BE2C (cell line): ENCODE results near the gene CSMD2.

ENCODE experiments used
- DNase-seq: peaks from one replicate; pipeline ENCODE4 v3.0.0-alpha.2; 2020
- H3K27me3 ChIP-seq: fragments of 250-450 bp; sonication (Bioruptor Pico); 2 replicates; pipeline ENCODE4 v1.5.1; 2020; ENCODE audit warnings: mild to moderate bottlenecking
- H3K36me3 ChIP-seq: fragments of 250-450 bp; sonication (Bioruptor Pico); 2 replicates; pipeline ENCODE4 v1.5.1; 2020; ENCODE audit warnings: mild to moderate bottlenecking
- H3K4me1 ChIP-seq: fragments of 250-450 bp; sonication (Bioruptor Pico); 2 replicates; pipeline ENCODE4 v1.5.1; 2020
- H3K4me3 ChIP-seq: 2 replicates; pipeline ENCODE4 v1.5.1; 2011; ENCODE audit warnings: low read depth, low read length
- H3K9me3 ChIP-seq: fragments of 250-450 bp; sonication (Bioruptor Pico); 2 replicates; pipeline ENCODE4 v1.5.1; 2020
- TF ChIP-seq, protein P1 (sequence below): IDR thresholded peaks from 2 replicates; pipeline ENCODE4 v1.5.1; 2012; ENCODE audit warnings: mild to moderate bottlenecking, low read depth, low read length

The CSMD2 gene

DNA sequence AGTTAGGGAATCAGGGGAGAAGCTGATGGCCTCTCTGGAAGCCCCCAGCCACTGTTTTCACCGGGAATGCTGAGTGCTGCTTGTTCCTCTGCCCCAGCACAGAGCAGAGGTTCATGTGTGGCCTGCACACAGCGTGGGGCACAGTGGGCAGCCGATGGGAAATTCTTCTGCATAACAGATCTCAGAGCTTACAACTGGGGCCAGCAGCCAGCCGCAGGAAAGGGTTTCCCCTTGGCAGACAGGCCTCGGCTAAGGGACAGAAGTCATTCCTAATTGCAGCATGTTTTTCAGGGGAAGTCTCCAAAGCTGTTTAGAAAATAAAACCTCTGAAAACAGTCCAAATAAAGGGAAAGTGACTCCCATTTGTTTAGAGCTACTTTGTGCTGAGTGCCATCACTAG is 278.5 kb downstream of the CSMD2 start:
- DNase-seq = no peak
- Histone ChIP-seq H3K36me3 (no peaks in the 10 kb centered on the region), H3K4me3 (no peak overlapping the region), H3K4me1 (no peaks in the 10 kb centered on the region), H3K27me3 (no peaks in the 10 kb centered on the region), H3K9me3 (no peaks in the 10 kb centered on the region)
- TF ChIP-seq, protein P1, sequence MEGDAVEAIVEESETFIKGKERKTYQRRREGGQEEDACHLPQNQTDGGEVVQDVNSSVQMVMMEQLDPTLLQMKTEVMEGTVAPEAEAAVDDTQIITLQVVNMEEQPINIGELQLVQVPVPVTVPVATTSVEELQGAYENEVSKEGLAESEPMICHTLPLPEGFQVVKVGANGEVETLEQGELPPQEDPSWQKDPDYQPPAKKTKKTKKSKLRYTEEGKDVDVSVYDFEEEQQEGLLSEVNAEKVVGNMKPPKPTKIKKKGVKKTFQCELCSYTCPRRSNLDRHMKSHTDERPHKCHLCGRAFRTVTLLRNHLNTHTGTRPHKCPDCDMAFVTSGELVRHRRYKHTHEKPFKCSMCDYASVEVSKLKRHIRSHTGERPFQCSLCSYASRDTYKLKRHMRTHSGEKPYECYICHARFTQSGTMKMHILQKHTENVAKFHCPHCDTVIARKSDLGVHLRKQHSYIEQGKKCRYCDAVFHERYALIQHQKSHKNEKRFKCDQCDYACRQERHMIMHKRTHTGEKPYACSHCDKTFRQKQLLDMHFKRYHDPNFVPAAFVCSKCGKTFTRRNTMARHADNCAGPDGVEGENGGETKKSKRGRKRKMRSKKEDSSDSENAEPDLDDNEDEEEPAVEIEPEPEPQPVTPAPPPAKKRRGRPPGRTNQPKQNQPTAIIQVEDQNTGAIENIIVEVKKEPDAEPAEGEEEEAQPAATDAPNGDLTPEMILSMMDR = no peak

DNA sequence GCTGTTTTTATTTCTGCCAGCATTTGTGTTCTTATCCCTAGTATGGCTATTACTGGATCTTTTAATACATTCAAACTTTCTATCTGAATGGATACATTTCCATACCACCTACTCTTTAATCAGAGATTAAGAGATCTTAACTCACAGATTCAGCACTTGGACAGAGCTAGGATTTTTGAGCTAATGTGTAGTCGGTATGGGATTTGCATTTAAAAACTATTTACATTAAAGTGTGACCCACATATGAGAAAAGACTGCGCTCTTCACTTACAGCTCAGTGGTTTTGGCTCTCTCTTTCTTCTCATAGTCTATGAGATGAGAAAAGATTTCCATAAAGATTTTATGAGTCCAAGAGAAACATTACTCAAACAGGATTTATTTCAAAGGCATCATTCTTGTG is 284.7 kb downstream of the CSMD2 start:
- no peaks in the 10 kb centered on the region for H3K9me3 ChIP-seq
- TF ChIP-seq, protein P1 = no peak
- DNase-seq = no peak

DNA sequence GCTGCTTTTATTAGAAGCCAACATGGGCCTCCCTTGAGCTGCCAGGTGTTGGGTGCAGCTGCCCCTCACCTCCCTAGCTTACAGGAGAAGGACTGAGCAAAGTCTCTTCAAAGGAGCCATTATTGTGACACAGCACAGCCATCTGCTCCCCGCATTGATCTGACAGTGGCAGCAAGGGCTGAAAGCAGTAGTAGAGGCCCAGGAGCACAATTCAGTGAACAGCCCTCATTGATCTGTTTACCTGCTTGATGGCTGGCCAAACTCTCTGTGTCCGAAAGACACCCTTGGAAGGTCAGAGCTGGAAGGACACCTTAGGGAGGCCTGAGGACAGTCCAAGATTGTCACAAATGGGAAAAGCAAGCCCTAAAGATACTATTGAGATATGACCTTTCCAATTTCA is 286.6 kb downstream of the CSMD2 start:
- TF ChIP-seq, protein P1 = no peak
- no peaks in the 10 kb centered on the region for H3K27me3 ChIP-seq
- DNase-seq = no peak
- H3K36me3 ChIP-seq = no peaks in the 10 kb centered on the region
- H3K9me3 ChIP-seq = no peaks in the 10 kb centered on the region
- H3K4me3 ChIP-seq = no peak overlapping the region
- H3K4me1 ChIP-seq = no peaks in the 10 kb centered on the region

More for the DNA sequence above, 284.7 kb downstream of the CSMD2 start:
- H3K36me3 ChIP-seq = no peaks in the 10 kb centered on the region
- H3K27me3 ChIP-seq = no peaks in the 10 kb centered on the region
- H3K4me3 ChIP-seq = no peak overlapping the region
- no peaks in the 10 kb centered on the region for H3K4me1 ChIP-seq

DNA sequence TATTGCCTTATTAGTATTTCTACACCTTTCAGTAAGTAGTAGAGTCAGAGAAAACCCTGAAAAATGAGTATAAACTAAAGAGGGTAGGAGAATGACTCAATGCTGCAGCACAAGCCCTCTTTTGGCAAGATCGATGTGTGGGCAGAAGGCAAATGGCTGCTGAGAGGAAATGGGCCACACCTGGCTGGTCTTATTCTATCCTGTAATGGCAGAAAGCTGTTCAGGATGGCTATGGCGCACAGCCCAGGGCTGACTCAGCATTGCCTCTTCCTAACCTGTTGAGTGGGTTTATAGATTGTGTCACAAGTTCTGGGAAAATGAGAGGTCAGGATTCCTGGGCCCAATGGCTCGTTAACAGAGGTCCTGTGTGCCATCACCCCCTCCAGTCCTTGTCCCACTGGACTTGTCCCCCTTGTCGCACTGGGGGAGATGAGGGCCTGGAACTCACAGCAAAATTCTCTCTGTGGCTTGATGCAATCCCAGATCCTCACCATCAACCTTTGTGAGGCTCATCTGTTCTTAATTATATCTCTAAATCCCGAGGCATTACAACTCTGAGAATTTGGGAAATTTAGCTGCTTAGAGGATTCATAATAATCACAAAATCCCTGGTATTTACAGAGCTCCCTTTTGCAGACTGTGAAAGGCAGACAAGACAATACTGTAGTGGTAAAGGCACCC is 287.9 kb downstream of the CSMD2 start:
- Histone ChIP-seq H3K9me3 (no peaks in the 10 kb centered on the region), H3K4me1 (no peaks in the 10 kb centered on the region), H3K27me3 (no peaks in the 10 kb centered on the region), H3K36me3 (no peaks in the 10 kb centered on the region), H3K4me3 (no peak overlapping the region)
- DNase-seq = no peak
- TF ChIP-seq, protein P1 = no peak

DNA sequence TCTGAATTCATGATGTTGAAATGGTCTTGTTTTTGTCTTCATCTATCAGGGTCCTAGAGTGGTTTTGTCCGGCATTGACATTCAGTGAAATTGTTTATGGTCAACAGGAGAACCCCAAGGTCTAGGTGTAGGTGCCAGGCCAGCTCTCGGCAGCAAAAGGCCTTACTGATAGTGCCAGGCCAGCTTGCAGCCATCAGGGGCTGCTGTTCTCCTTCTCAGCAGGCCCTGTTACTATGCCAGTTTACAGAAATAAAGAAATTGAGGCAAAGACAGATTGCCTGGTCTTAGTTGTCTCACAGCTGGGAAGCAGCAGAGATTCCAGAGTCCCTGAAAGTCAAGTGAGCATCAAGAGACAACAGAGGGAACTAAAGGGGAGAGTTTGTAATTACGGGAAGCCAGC is 289.2 kb downstream of the CSMD2 start:
- no peak for DNase-seq
- Histone ChIP-seq H3K4me1 (no peaks in the 10 kb centered on the region), H3K4me3 (no peak overlapping the region), H3K9me3 (no peaks in the 10 kb centered on the region), H3K36me3 (no peaks in the 10 kb centered on the region), H3K27me3 (no peaks in the 10 kb centered on the region)
- TF ChIP-seq, protein P1 = no peak

DNA sequence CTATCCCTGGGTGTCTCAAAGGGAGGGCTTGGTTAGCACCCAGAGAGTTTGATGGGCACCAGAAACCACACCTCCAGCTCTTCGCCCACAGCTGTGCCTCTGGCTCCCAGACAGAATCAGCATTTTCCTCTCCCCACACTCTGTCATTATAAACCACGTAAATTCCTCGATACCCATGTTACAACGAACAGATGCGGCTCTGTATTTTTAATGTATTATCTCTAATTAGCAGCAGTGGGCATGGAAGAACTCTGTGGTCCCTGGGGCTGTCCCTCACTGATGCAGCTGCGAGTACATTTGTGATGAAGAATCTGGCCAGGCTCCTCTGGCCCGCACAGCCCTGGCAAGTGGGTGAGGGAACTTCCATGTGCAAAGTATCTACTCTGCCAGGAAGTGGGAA is 290.4 kb downstream of the CSMD2 start:
- no peak overlapping the region for H3K4me3 ChIP-seq
- H3K27me3 ChIP-seq = no peaks in the 10 kb centered on the region
- no peaks in the 10 kb centered on the region for H3K36me3 ChIP-seq
- no peaks in the 10 kb centered on the region for H3K9me3 ChIP-seq
- no peak for DNase-seq
- no peaks in the 10 kb centered on the region for H3K4me1 ChIP-seq
- TF ChIP-seq, protein P1 = no peak
